PFSK-1 (cell line): Measurements from ENCODE around the gene BPIFA2.

ENCODE experiments used
- FOXP2 ChIP-seq: optimal IDR thresholded peaks from 2 replicates; pipeline ENCODE3; 2011; ENCODE audit warnings: borderline replicate concordance, control low read depth, inconsistent platforms; ENCODE audit not compliant: insufficient read depth; ENCODE audit errors: extremely low read length, extremely low read depth
- POLR2AphosphoS5 ChIP-seq: IDR thresholded peaks from 2 replicates; pipeline ENCODE4 v1.6.1; 2012; ENCODE audit warnings: low read depth, mild to moderate bottlenecking, control low read depth, low read length, moderate library complexity
- SIN3A ChIP-seq: IDR thresholded peaks from 2 replicates; pipeline ENCODE4 v1.6.1; 2012; ENCODE audit warnings: mild to moderate bottlenecking, low read length, moderate library complexity, borderline replicate concordance; ENCODE audit not compliant: insufficient read depth
- TAF1 ChIP-seq: IDR thresholded peaks from 2 replicates; pipeline ENCODE4 v1.6.1; 2012; ENCODE audit warnings: low read length, control low read depth, borderline replicate concordance; ENCODE audit not compliant: insufficient read depth
- TF ChIP-seq, protein P1 (sequence below), 2 experiments: IDR thresholded peaks; 2 replicates each; pipeline versions ENCODE4 v1.6.1 to v1.8.0; 2011 to 2012; ENCODE audit warnings: low read depth in 2 of 2, low read length in 2 of 2, control low read depth in 1 of 2, inconsistent platforms in 1 of 2, mild to moderate bottlenecking in 1 of 2, moderate library complexity in 1 of 2; ENCODE audit not compliant: insufficient read depth in 1 of 2

The BPIFA2 gene

GRCh38 chr20:33210371-33210770, 42.4 kb downstream of the BPIFA2 start:
- TF ChIP-seq TAF1 (no peak), SIN3A (no peak), POLR2AphosphoS5 (no peak), FOXP2 (no peak)
- TF ChIP-seq, protein P1, sequence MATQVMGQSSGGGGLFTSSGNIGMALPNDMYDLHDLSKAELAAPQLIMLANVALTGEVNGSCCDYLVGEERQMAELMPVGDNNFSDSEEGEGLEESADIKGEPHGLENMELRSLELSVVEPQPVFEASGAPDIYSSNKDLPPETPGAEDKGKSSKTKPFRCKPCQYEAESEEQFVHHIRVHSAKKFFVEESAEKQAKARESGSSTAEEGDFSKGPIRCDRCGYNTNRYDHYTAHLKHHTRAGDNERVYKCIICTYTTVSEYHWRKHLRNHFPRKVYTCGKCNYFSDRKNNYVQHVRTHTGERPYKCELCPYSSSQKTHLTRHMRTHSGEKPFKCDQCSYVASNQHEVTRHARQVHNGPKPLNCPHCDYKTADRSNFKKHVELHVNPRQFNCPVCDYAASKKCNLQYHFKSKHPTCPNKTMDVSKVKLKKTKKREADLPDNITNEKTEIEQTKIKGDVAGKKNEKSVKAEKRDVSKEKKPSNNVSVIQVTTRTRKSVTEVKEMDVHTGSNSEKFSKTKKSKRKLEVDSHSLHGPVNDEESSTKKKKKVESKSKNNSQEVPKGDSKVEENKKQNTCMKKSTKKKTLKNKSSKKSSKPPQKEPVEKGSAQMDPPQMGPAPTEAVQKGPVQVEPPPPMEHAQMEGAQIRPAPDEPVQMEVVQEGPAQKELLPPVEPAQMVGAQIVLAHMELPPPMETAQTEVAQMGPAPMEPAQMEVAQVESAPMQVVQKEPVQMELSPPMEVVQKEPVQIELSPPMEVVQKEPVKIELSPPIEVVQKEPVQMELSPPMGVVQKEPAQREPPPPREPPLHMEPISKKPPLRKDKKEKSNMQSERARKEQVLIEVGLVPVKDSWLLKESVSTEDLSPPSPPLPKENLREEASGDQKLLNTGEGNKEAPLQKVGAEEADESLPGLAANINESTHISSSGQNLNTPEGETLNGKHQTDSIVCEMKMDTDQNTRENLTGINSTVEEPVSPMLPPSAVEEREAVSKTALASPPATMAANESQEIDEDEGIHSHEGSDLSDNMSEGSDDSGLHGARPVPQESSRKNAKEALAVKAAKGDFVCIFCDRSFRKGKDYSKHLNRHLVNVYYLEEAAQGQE (IDR thresholded peaks at IDR 0.05; ENCODE audit: insufficient read depth in 1 of 2, low read depth in 2 of 2, low read length in 2 of 2) = no peak

DNA sequence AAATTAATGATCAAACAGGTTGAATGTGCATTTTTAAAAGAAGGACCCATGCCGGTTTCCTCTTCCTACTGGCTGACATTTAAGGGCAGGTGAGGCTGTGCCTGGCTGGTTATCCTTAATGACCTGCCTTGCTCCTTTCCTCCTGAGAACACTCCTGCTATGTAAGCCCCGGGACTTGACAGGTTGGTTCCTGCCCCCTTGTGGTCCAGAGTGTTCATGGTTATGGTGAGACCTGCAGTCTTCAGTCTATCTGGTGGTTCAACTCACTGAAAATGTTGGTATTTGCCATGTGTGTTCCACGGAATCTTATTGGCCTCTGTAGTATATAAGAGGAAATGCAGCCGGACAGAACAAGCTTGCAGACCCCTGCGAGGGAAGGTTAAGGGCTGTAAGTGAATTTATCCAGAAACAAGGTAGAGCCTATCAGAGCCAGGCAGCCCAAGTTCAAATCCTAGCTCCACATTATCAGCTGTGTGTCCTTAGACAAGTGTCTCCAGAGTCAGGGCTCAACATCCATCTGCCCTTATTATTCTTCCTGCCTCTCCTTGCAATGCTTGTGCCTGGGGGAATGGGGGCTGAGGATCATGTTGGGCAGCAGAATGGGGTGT, 44.0 kb downstream of the BPIFA2 start:
- no peak for TF ChIP-seq FOXP2
- no peak for TF ChIP-seq SIN3A
- TF ChIP-seq TAF1 = no peak
- TF ChIP-seq POLR2AphosphoS5 = no peak
- TF ChIP-seq, protein P1 (IDR thresholded peaks at IDR 0.05; ENCODE audit: insufficient read depth in 1 of 2, low read depth in 2 of 2, low read length in 2 of 2) = peak; percentile 27 to 69; a peak in 1 of 4 replicates

GRCh38 chr20:33217052-33217451, 49.1 kb downstream of the BPIFA2 start, which contains the start of gene BPIFA3:
BPIFA3 (plus strand) TSS chr20:33217352; CDS start chr20:33217537, 185 bp downstream.
- no peak for TF ChIP-seq TAF1
- no peak for TF ChIP-seq SIN3A
- TF ChIP-seq, protein P1 (IDR thresholded peaks at IDR 0.05; ENCODE audit: insufficient read depth in 1 of 2, low read depth in 2 of 2, low read length in 2 of 2) = no peak
- TF ChIP-seq FOXP2 = no peak
- no peak for TF ChIP-seq POLR2AphosphoS5

GRCh38 chr20:33224399-33224798, 56.4 kb downstream of the BPIFA2 start:
- TF ChIP-seq TAF1 (no peak), POLR2AphosphoS5 (no peak), SIN3A (no peak), FOXP2 (no peak)

DNA sequence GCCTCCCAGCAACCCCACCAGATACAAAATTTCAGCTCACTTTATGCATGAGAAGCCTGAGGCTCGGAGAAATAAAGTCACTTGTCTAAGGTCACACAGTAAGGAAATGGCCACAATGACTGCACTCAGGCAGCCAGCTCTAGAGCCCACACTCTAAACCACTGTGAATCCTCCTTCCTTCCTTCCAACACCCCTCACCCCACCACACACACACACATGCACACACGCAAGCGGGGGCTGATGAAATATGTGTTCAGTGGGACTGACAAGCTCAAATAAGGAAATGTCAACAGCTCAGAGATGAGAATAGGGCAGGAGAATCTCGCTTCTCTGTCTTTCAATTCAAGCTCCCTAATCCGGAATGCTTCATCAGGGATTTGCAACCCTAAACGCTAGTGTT, 61.9 kb downstream of the BPIFA2 start:
- no peak for TF ChIP-seq TAF1
- TF ChIP-seq POLR2AphosphoS5 = no peak
- no peak for TF ChIP-seq FOXP2
- TF ChIP-seq SIN3A = no peak
- TF ChIP-seq, protein P1 (IDR thresholded peaks at IDR 0.05; ENCODE audit: insufficient read depth in 1 of 2, low read depth in 2 of 2, low read length in 2 of 2) = no peak
